ENCODE data around the gene HIBADH. TPM values are rescaled to one million over a fixed set of nuclear protein-coding genes. Genes with fewer than 3 reads are reported as not detected.
"Not testable (repeated sequence)": the region's sequence is repeated elsewhere in the genome, so short reads cannot be mapped to it uniquely, and the experiment has no call there.

HIBADH gene
- total RNA-seq, 1 donor from 2014 or later: 53.0 TPM

GRCh38 chr7:27501879-27502278, 160.8 kb downstream of the HIBADH start:
- DNase-seq (ENCODE audit: low spot score): not testable (repeated sequence)

GRCh38 chr7:27501001-27501400, 161.7 kb downstream of the HIBADH start:
- no peak for DNase-seq (ENCODE audit: low spot score)

- DNase-seq (ENCODE audit: low spot score): no peak
Measured at GRCh38 chr7:27492224-27492623, 170.5 kb downstream of the HIBADH start.

GRCh38 chr7:27491534-27491933, 171.1 kb downstream of the HIBADH start:
- DNase-seq (ENCODE audit: low spot score): no peak

GRCh38 chr7:27487509-27487908, 175.2 kb downstream of the HIBADH start:
- no peak for DNase-seq (ENCODE audit: low spot score)

- no peak for DNase-seq (ENCODE audit: low spot score)
Measured at GRCh38 chr7:27484451-27484850, 178.2 kb downstream of the HIBADH start.

GRCh38 chr7:27482219-27482618, 180.5 kb downstream of the HIBADH start:
- DNase-seq (ENCODE audit: low spot score): no peak

- no peak for DNase-seq (ENCODE audit: low spot score)
Measured at GRCh38 chr7:27478556-27478955, 184.1 kb downstream of the HIBADH start.

GRCh38 chr7:27478084-27478483, 184.6 kb downstream of the HIBADH start:
- no peak for DNase-seq (ENCODE audit: low spot score)

- DNase-seq (ENCODE audit: low spot score): no peak
Measured at GRCh38 chr7:27476493-27476892, 186.2 kb downstream of the HIBADH start.

Other genes with a start within 250 kb of the HIBADH start
- 159 TPM for gene TAX1BP1, start 77.3 kb upstream of the HIBADH start, total RNA-seq